GM12878 (cell line): ENCODE results near the gene DTNBP1. TPM values are rescaled to one million over a fixed set of nuclear protein-coding genes. Genes with fewer than 3 reads are reported as not detected.

ENCODE experiments used
- ATAC-seq: fragments of 200-7000 bp; cut with Tn5 transposase; 3 replicates; pipeline ENCODE4 v1.9.1; 2020; ENCODE audit warnings: mild to moderate bottlenecking, moderate library complexity
- BruUV-seq: library from RNA; stranded (reverse); fragments of 400-500 nt; replicated peaks from 2 replicates; lab custom pipeline; 2021; lab: Mats Ljungman, UMichigan
- CTCF ChIA-PET: fragments of 300-600 bp; sonication (Branson Sonifier 250); formaldehyde crosslinking; extraction: SDS; loops from one replicate; lab custom pipeline; 2021; ENCODE audit warnings: inconsistent platforms; lab: Yijun Ruan, JAX
- POLR2A ChIA-PET: fragments of 350-600 bp; formaldehyde crosslinking; extraction: SDS; loops from one replicate; lab custom pipeline; 2021; ENCODE audit warnings: inconsistent platforms; lab: Charles Lee
- RAD21 ChIA-PET: fragments of 300-600 bp; sonication (Branson Sonifier 250); formaldehyde crosslinking; loops from one replicate; lab custom pipeline; 2023; ENCODE audit warnings: antibody characterized with exemption; ENCODE audit not compliant: unreplicated experiment; lab: Charles Lee
- SMC1A ChIA-PET: fragments of 300-600 bp; sonication (Branson Sonifier 250); formaldehyde crosslinking; loops from one replicate; lab custom pipeline; 2023; ENCODE audit not compliant: unreplicated experiment, uncharacterized antibody; lab: Charles Lee
- DNase-seq: peaks from one replicate; pipeline ENCODE4 v3.0.0-alpha.2; 2011; ENCODE audit warnings: low read depth, low spot score
- FAIRE-seq: peaks from 3 replicates; lab custom pipeline; 2011; peaks lifted over from hg19 to GRCh38; lab: Jason Lieb, UNC
- H2AFZ ChIP-seq: 2 replicates; pipeline ENCODE4 v1.6.0; 2011; ENCODE audit warnings: low read depth, low read length, control low read depth; ENCODE audit not compliant: control insufficient read depth
- H3K27ac ChIP-seq: 2 replicates; pipeline ENCODE4 v1.5.1; 2011; ENCODE audit warnings: control low read depth; ENCODE audit not compliant: control insufficient read depth, insufficient read depth
- H3K27me3 ChIP-seq, 2 experiments: replicated peaks in 1 of 2; 2 replicates each; pipeline versions ENCODE4 v1.6.0 to v1.6.1; 2011; ENCODE audit warnings: low read length in 1 of 2; ENCODE audit not compliant: control insufficient read depth in 2 of 2, insufficient read depth in 2 of 2
- H3K36me3 ChIP-seq, 2 experiments: 2 replicates each; pipeline ENCODE4 v1.5.1; 2011; ENCODE audit warnings: low read length in 1 of 2; ENCODE audit not compliant: control insufficient read depth in 2 of 2, insufficient read depth in 2 of 2
- H3K4me1 ChIP-seq: 2 replicates; pipeline ENCODE4 v1.6.1; 2011; ENCODE audit warnings: mild to moderate bottlenecking, low read length, moderate library complexity, mixed read lengths; ENCODE audit not compliant: control insufficient read depth, insufficient read depth
- H3K4me2 ChIP-seq: 2 replicates; pipeline ENCODE4 v1.6.0; 2011; ENCODE audit warnings: control low read depth; ENCODE audit not compliant: control insufficient read depth, insufficient read depth
- H3K4me3 ChIP-seq: fragments of 200-600 bp; sonication (generic); 2 replicates; pipeline ENCODE4 v1.5.1; 2016
- H3K79me2 ChIP-seq: 2 replicates; pipeline ENCODE4 v1.6.0; 2011; ENCODE audit warnings: low read length; ENCODE audit not compliant: control insufficient read depth, insufficient read depth
- H3K9ac ChIP-seq: 2 replicates; pipeline ENCODE4 v1.8.0; 2011; ENCODE audit warnings: low read length, control low read depth, mixed read lengths; ENCODE audit not compliant: control insufficient read depth, insufficient read depth
- H3K9me3 ChIP-seq: replicated peaks from 3 replicates; pipeline ENCODE4 v1.5.1; 2011; ENCODE audit warnings: mild to moderate bottlenecking, low read length; ENCODE audit not compliant: control insufficient read depth, insufficient read depth
- H4K20me1 ChIP-seq: 2 replicates; pipeline ENCODE4 v1.6.0; 2011; ENCODE audit not compliant: control insufficient read depth, insufficient read depth
- BACH1 ChIP-seq: fragments of 450-650 bp; IDR thresholded peaks from 2 replicates; pipeline ENCODE4 v1.6.1; 2017; ENCODE audit warnings: mild to moderate bottlenecking, borderline replicate concordance
- GABPA ChIP-seq: IDR thresholded peaks from 2 replicates; pipeline ENCODE4 v1.6.1; 2014; ENCODE audit warnings: antibody characterized with exemption, low read depth, mild to moderate bottlenecking, inconsistent platforms
- IKZF2 ChIP-seq, 2 experiments: fragments of 450-650 bp; IDR thresholded peaks; 2 replicates each; pipeline ENCODE4 v1.6.1; 2017; ENCODE audit warnings: mild to moderate bottlenecking in 2 of 2, moderate library complexity in 2 of 2
- JUNB ChIP-seq: IDR thresholded peaks from 2 replicates; pipeline ENCODE4 v1.6.1; 2016; ENCODE audit warnings: antibody characterized with exemption, mild to moderate bottlenecking
- MEF2A ChIP-seq: IDR thresholded peaks from 2 replicates; pipeline ENCODE4 v1.6.1; 2011; ENCODE audit warnings: low read depth, mild to moderate bottlenecking, low read length, moderate library complexity; ENCODE audit not compliant: insufficient read depth
- NR2C1 ChIP-seq: fragments of 450-650 bp; IDR thresholded peaks from 2 replicates; pipeline ENCODE4 v1.6.1; 2017; ENCODE audit warnings: antibody characterized with exemption, mild to moderate bottlenecking, moderate library complexity
- POLR2A ChIP-seq: IDR thresholded peaks from 2 replicates; pipeline ENCODE4 v1.6.1; 2011; ENCODE audit warnings: low read depth, mild to moderate bottlenecking, low read length
- POLR2AphosphoS2 ChIP-seq: IDR thresholded peaks from 2 replicates; pipeline ENCODE4 v1.6.1; 2011; ENCODE audit warnings: low read depth, mild to moderate bottlenecking, low read length, improper control_type of control experiment, moderate library complexity
- SMARCA5 ChIP-seq: fragments of 450-650 bp; IDR thresholded peaks from 2 replicates; pipeline ENCODE4 v1.6.1; 2017; ENCODE audit warnings: mild to moderate bottlenecking
- WGBS: methylation state at CpG from one replicate; pipeline ENCODE4 v1.1.6; 2016; ENCODE audit warnings: low lambda C conversion rate; ENCODE audit not compliant: insufficient replicate concordance, insufficient coverage; ENCODE audit errors: missing lambda C conversion rate; 5-methylcytosine and 5-hydroxymethylcytosine counted together
- in situ Hi-C: fragments of 300-500 bp; cut with MboI; formaldehyde crosslinking; loops from 9 replicates; pipeline ENCODE4 v1.14.3; 2018; ENCODE audit warnings: mixed read lengths
- intact Hi-C: fragments of 100-400 bp; cut with micrococcal nuclease; formaldehyde crosslinking; loops from one replicate; pipeline ENCODE4 v1.14.2; 2022; ENCODE audit not compliant: unreplicated experiment
- polyA plus RNA-seq, 11 experiments: library from polyadenylated mRNA; depleted of rRNA in 4 of 11; unstranded in 6 of 11; stranded (reverse) in 5 of 11; fragments of >200 nt; fragmentation: Nextera tagmentation in 4 of 11; fragmentation: Illumina TruSeq in 1 of 11; extraction: Ambion mirVana in 4 of 11; extraction: Trizol in 1 of 11; gene quantifications; 1 replicate in 1 of 11; 2 replicates in 10 of 11; pipeline versions ENCODE4 v1.2.1 to v1.2.3, GENCODE V29; 2011 to 2016; ENCODE audit warnings: inconsistent platforms in 2 of 11, missing spikeins in 2 of 11, low read depth in 1 of 11
- total RNA-seq, 4 experiments: library from RNA; depleted of rRNA in 3 of 4; stranded (reverse); fragments of >200 nt in 3 of 4; fragmentation: Illumina TruSeq in 1 of 4; extraction: Trizol in 1 of 4; gene quantifications; 2 replicates each; pipeline versions ENCODE4 v1.2.1 to v1.2.3, GENCODE V29; 2013 to 2021

The DTNBP1 gene
- total and polyA plus RNA-seq, 10 of the 15 experiments (the other 5 are each of a cell fraction or from before 2014, with no cell fraction given): 7.1 to 40.3 (median 20.1) TPM

DNA sequence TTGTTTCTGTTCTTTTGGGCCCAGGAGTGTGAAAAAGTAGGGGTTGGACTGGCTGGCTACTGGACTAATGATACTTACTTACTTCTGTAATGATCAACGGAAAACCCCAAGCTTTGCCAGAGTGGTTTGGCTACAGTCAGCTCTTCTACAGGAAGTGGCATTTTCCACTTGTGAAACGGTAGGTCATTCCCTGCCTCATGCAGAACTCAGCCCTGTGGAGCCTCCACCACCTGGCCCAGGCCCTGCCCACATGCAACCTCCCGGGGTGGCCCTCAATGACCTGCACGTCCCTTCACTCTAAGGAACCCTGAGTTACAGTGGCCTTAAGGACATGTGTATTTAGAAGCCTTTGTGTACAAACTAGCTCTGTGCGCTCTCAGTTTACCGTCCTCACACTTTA lies 140.4 kb downstream of the DTNBP1 start (continued):
- TF ChIP-seq GABPA: no peak

DNA sequence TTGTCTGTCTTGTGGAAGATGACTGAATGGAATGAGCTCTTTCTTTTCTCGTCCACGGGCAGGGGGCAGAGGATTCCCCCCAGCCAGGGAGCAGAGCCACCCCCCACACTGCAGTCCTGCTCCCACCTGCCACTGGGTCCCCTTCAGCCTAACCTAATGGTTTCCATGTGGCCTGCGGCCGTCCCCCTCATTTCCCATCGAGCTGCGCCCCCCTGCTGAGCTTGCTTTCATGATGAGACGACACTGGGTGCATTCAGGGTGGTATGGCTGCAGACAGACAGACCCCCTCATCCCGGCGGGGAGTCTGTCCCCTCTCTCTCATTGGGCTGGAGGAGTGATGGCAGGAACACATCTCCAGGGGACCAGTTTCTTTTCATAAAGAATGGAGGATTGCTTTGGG lies 140.8 kb downstream of the DTNBP1 start:
- Histone ChIP-seq H3K27ac (no peak overlapping the region), H4K20me1 (no peaks in the 10 kb centered on the region), H3K36me3 (peaks cover 16 to 26% of the 10 kb centered on the region in 2 experiments), H3K9ac (no peak overlapping the region), H3K79me2 (no peaks in the 10 kb centered on the region), H3K4me2 (no peak overlapping the region), H3K9me3 (no peaks in the 10 kb centered on the region), H2AFZ (no peak overlapping the region), H3K4me3 (no peak overlapping the region), H3K4me1 (no peaks in the 10 kb centered on the region), H3K27me3 (no peaks in the 10 kb centered on the region)
- 97% methylated on average over 9 of the region's 9 CpGs for WGBS
- no peak for ATAC-seq
- in situ Hi-C loops (no loop called here), intact Hi-C loops (no loop called here)
- TF ChIP-seq POLR2AphosphoS2 (peak; percentile 12; the same call in 1 of the 2 replicates), BACH1 (no peak)
- ChIA-PET POLR2A (no interaction called here), SMC1A (interaction anchor here (1.0 to 2.1 kb wide), 9 partner anchors 13 to 684 kb away, joined by 3 to 8 read pairs (median 4); no protein-coding TSS in a partner anchor), CTCF (interaction anchor here (0.6 to 6.0 kb wide), 5 partner anchors 28 to 684 kb away, joined by 3 to 50 read pairs (median 5); no protein-coding TSS in a partner anchor), RAD21 (interaction anchor here (0.8 to 2.3 kb wide), 4 partner anchors 93 to 683 kb away, joined by 3 to 11 read pairs (median 6); no protein-coding TSS in a partner anchor)
- DNase-seq: no peak
- no peak for FAIRE-seq
- BruUV-seq: no TSS peak

- no peaks in the 10 kb centered on the region for H3K9me3 ChIP-seq
- BruUV-seq: no TSS peak
- TF ChIP-seq MEF2A: no peak
- no peak for TF ChIP-seq NR2C1
- no peak for TF ChIP-seq SMARCA5
- no peak for TF ChIP-seq JUNB
- no peak for TF ChIP-seq IKZF2 (IDR thresholded peaks at IDR 0.05)
- no peak for TF ChIP-seq POLR2A
- H4K20me1 ChIP-seq: no peaks in the 10 kb centered on the region
- POLR2A ChIA-PET: no interaction called here
- H3K79me2 ChIP-seq: no peaks in the 10 kb centered on the region
- 95% methylated on average over 6 of the region's 6 CpGs for WGBS
- H3K4me1 ChIP-seq: no peaks in the 10 kb centered on the region
- no peaks in the 10 kb centered on the region for H3K27me3 ChIP-seq
- SMC1A ChIA-PET: interaction anchor here (1.0 to 2.1 kb wide), 7 partner anchors 13 to 661 kb away, joined by 3 to 8 read pairs (median 4); no protein-coding TSS in a partner anchor
- H3K36me3 ChIP-seq: peaks cover 18 to 27% of the 10 kb centered on the region in 2 experiments
- H3K4me3 ChIP-seq: no peak overlapping the region
- no peak for DNase-seq
- RAD21 ChIA-PET: interaction anchor here (0.9 to 2.3 kb wide), 3 partner anchors 99 to 684 kb away, joined by 4 to 11 read pairs (median 9); no protein-coding TSS in a partner anchor
- no peak for ATAC-seq
- CTCF ChIA-PET: interaction anchor here (0.7 to 6.0 kb wide), 3 partner anchors 29 to 684 kb away, joined by 3 to 50 read pairs (median 5); no protein-coding TSS in a partner anchor
- no peak overlapping the region for H3K27ac ChIP-seq
- H3K4me2 ChIP-seq: no peak overlapping the region
- no peak for FAIRE-seq
- in situ Hi-C loops (no loop called here), intact Hi-C loops (no loop called here)
- no peak overlapping the region for H2AFZ ChIP-seq
- no peak overlapping the region for H3K9ac ChIP-seq
Measured at GRCh38 chr6:15521582-15521981, 141.2 kb downstream of the DTNBP1 start.
